Stimulated activated CD4-positive, alpha-beta T cell treated with anti-CD3 and anti-CD28 coated beads, Interleukin-1b, Interleukin-23, amount 100 ng/mL, for 4 hours (primary cell): ENCODE results near the gene ABCA4.

Experiments
- DNase-seq, 2 donors: peaks; one replicate each; pipeline ENCODE4 v3.0.0-alpha.2; 2020; ENCODE audit warnings: low read depth in 2 of 2

The ABCA4 gene

DNA sequence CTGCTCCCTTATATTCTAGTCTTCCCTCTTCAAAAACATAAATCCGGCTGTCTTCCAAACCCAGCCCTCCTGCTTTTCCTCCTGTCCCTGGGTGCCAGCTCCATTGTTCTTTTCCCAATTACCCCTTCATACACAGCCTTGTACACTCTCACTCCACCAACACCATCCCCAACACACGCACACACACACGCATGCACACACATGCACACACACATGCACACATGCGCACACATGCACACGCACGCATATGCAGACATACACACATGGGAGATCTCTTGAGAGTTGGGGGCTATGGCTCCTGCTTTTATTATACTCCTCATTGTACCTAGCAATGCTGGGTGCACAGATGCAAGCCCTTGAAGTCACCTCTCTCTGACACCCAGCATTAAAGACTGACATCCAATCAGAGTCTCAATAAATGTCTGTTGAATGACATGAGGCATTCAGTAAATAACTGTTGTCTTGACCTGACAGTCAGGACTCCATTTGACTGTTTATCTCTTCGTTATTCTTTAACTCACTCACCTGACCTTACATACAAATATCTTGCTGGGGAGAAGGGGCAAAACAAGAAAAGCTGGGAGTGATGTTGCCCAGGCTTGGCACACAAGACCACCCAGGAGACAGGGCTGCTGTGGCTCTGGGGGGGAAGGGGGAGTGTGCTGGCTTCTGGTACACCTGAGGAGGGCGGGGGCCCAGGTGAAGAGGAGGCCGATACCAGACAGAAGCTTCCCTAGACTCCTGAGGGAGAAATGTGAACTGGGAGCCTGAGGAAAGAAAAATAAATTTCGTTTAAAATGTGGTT, 16.0 kb downstream of the ABCA4 start:
- no peak for DNase-seq

GRCh38 chr1:94104127-94104684, 16.7 kb downstream of the ABCA4 start:
- DNase-seq, result no peak

DNA sequence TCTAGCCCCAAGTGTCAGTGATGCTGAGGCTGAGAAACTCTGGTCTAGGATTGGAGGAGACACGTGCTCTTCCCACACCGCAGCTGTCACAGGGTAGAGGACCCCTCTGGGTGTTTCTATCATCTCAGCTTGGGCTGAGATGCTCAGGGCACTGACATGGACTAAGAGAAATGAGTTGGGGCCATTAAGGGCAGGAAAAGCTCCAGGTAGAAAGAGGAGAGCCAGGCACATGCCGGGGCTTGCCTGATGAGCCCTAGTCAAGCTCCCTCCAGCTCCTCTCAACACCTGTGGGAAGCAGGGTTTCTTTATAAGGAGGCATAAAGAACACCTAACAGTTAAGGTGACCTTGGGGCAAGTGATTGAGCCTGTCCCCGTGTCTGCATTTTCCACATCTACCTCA, 17.3 kb downstream of the ABCA4 start:
- DNase-seq, result no peak

- no peak for DNase-seq
Measured at GRCh38 chr1:94101613-94102525, 19.1 kb downstream of the ABCA4 start.

DNA sequence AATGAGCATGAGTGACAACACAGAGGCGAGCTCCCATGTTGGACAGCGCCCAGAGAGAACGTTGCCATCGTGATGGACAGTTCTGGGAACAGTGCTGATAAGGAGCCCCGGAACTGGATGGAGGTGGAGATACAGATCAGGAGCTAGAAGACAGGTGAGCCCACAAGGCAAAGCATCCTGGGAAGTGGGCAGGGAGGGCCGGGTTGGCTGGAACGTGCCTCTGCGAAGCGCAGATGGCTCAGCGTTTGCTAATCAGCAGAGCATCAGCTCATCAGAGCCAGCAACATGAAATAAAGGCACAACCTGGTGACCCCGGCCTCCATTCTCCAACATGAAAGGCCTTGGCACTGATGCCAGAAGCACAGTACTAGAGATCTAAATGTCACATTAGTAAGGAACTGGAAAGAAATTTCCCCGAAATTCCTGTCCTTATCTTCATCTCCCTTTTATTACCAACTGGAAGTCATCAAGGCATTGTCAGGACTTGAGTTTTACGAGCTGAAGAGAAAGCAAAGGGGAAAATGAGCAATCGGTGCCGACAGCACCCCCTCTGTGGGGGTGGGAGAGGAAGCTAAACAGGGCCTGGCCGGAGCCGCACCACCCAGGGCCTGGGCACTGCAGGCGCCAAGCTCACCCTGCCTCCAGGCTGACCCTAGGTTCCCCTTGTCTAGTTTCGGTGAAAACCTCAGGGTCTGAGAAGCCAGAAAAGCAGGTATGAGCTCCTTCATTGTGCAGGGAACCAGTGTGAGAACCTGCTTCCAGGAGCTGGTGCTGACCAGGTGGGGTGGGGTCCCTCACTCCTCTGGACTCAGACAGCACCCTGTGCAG, 19.9 kb downstream of the ABCA4 start:
- no peak for DNase-seq

- DNase-seq, result no peak
Measured at GRCh38 chr1:94100129-94100784, 20.7 kb downstream of the ABCA4 start.

DNA sequence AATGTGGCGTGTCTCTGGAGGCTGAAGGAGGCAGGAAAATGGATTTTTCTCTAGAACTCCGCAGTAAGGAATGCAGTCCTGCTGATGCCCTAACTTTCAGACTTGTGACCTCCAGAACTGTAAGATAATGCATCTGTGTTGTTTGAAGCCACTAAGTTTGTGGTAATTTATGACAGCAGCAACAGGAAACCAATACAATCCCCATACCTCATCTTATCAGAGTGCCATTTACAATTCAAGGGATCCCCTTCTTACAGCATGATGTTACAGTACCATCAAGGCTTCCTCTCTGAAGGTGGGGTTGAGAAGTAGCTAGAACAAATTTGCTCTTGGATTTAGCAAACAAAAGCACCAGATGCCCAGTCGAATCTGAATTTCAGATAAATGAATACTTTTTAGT, 21.6 kb downstream of the ABCA4 start:
- no peak for DNase-seq

DNA sequence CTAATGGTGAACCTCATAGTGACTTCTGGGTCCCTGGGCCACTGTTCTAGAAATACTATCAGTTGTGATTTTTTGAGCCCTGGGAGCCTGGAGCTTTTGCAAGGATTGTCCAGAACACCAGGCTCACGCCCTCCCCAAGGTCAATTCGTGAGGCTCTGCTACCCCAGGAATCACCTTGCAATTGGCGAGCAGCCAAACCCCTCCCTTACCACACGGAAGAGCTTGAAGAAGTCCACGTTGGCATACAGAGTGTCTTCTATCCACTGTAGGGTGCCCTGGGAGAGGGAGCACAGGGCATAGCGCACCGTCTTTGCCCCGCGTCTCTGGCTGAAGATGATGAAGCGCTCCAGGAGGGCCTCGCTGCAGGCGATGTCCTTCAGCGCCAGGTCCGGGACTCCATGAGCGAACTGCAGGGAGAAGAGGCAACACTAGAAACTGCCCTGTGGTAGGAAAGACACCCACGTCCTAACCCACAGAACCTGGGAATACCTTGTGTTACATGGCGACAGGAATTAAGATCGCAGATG, 22.3 kb downstream of the ABCA4 start:
- DNase-seq, result no peak

DNA sequence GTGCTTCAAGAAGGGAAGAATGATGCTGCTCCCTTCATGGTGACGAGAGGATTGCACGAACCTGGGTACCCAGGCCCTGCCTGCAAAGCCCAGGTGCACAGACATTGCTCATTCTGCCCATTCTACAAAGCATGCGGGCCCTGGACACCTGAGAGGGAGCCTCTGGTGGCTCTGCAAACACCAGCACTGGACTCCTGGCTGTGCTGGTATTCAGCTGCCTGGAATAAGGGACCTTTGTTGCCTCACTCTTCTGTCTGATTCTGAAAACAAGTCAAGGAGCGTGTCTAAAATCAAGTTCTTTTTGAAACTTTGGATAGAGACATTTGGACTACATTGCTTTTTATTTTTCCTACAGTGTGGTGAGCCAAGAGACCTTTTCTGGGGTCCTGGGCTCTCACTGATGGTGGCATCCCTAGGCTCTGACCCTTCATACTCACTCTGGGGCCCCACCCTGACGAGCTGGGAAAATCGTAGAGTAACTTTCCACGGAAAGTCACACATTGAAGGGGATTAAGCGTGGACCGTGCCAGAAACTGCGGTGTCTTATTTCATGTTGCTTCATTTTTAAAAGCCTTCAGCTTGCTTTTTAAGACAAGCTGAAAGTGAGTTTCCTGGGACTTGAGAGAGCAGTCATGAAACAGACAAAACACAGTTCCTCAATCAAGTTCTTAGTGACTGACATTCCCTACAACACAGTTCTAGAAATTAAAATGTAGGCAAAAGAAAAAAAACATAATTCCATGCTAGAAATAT, 24.0 kb downstream of the ABCA4 start:
- no peak for DNase-seq

GRCh38 chr1:94095744-94096469, 25.0 kb downstream of the ABCA4 start:
- DNase-seq, result no peak

DNA sequence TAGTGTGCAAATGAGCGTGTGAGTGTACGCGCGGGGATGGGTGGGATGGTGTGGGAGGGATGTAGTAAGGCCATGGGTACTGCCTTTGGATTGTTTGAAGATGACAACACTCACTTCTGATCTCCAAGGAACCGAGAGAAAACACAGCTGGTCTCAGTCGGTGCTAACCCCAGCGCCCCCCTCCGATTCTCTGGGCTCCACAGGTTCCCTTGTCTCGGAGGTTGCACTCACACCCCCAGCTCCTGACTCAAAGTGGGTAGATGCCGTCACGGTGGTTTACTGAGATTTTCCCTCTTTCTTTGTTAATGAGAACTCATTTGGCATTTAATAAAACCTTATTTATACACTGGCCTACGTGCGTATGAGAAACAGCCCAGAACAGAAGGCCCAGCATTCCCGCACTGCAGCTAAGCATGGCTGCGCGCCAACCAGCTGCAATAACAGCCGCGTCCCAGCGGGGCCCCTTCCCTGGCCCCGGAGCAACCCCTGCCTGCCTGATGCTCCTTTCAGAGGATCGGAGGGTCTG, 25.8 kb downstream of the ABCA4 start:
- DNase-seq, result no peak

DNA sequence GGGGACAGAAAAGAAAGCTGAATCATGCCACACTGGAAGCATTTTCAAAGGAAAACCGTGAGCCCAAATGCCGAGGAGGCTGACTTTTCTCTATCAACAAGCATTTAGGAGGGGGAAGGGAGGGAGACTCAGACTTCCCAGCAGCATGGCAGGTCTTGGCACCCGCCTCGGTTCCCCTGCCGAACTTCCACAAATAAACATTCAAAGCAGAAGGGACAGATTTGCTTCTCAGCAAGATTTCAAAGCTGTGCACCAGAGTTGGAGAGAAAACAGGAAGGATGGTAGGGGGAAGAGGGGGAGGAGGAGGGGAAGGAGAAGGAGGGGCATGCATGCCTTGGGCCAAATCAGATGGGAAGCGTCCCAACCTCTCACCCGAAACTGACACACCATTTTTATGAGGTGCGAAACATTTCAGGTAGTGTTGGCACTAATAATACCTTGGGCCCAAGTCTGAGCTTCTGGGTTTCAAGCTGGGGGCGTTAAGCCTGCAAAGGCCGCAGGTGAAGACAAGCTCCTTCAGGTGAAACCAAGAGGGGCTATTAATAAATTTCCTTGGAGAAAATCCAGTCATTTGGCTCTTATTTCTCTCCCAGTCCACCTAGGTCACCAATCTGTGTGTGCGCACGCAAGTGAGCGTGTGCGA, 26.4 kb downstream of the ABCA4 start:
- DNase-seq, result no peak

- no peak for DNase-seq
Measured at GRCh38 chr1:94093996-94094395, 27.0 kb downstream of the ABCA4 start.

DNA sequence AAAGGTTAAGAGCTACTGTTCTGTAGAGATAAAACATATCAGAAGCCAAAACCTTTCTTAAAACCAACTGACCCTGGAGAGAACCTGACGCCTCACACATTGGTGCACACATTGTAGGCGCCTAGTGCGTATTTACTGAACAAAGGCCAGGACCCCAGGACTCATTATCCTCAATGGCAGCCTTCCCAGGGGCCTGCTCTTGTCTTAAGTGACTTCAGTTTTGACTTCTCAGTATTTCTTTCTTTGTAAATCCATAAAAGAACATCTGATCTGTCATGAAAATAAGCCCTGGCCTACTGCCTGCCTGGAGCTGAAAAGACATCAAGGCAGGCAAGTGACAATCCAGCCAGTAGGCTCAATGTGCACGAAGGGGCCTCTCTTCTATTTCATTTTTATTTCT, 27.6 kb downstream of the ABCA4 start:
- DNase-seq, result no peak

- no peak for DNase-seq
Measured at GRCh38 chr1:94092210-94092613, 28.7 kb downstream of the ABCA4 start.

DNA sequence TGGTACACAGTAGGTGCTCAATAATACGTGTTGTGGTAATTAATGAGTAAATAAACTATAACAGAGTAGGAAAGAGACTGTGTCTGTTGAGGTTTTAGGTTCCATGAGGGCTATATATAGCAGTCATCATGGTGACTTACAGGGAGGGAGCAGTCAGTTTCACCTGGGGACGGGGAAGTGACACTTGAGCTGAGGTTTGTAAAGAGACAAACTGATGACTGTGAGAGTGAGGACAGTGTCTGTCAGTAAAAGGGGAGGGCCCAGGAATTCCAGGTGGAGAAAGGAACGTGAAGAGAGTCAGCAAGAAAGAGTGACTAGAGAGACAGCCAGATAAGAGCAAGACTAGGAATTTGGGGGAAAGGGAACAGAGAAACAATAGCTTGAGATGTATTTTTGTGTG, 30.2 kb downstream of the ABCA4 start:
- no peak for DNase-seq

DNA sequence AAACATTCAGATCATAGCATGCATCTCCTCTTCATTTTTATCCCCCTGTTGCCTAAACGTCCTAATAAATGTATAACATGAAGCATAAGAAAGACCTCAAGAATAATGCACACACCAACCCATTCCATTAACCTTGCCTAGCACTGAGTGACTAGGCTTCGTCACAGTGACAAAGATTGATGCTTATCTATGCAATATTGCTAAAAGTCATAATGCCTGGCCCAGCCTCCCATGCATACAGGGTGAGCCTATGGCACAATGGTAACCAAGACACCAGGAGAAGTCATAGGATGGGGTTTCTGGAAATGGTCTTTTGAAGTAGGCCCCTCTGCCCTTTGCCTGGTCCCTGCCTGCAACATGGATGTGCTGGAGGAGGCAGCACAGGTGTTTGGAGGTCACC, 33.8 kb downstream of the ABCA4 start:
- DNase-seq, result no peak

DNA sequence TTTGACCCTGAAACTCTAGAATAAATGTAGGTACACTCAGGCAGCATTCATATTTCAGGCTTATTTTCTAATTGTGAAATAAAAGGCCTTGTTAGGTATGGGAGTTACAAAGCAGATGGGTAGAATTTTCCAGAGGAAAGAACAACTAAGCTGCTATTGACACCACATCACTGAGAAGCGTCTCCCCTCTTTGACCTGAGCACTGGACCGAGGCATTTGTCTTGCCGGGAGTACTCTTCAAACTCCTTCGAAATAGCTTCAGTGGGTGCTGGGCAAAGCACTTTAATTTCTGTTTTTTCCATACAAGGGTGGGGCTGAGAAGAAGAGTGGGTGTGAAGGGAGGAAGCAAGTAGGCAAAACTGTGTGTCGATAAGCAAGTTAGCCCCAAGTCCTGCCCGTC, 36.4 kb downstream of the ABCA4 start:
- no peak for DNase-seq

- DNase-seq, result no peak
Measured at GRCh38 chr1:94084085-94084484, 36.9 kb downstream of the ABCA4 start.
